Peyer's patch (tissue), 4 donors: Measurements from ENCODE around the gene RXRA.

Experiments used
- POLR2A ChIP-seq, 2 donors: fragments of 450-650 bp; IDR thresholded peaks; one replicate each; pipeline ENCODE4 v1.5.1; 2017; ENCODE audit warnings: antibody characterized with exemption in 2 of 2, mild to moderate bottlenecking in 2 of 2, moderate library complexity in 2 of 2
- TF ChIP-seq, protein P1 (sequence below), 6 experiments: fragments of 450-650 bp in 4 of 6; fragments of 200-600 bp in 2 of 6; sonication (generic) in 1 of 6; IDR thresholded peaks; one replicate each; pipeline ENCODE4 v1.5.1; 2017 to 2019; ENCODE audit warnings: antibody characterized with exemption in 6 of 6, mild to moderate bottlenecking in 3 of 6, moderate library complexity in 1 of 6

GRCh38 chr9:134375430-134376385 is 49.5 kb downstream of the RXRA start:
- TF ChIP-seq, protein P1, sequence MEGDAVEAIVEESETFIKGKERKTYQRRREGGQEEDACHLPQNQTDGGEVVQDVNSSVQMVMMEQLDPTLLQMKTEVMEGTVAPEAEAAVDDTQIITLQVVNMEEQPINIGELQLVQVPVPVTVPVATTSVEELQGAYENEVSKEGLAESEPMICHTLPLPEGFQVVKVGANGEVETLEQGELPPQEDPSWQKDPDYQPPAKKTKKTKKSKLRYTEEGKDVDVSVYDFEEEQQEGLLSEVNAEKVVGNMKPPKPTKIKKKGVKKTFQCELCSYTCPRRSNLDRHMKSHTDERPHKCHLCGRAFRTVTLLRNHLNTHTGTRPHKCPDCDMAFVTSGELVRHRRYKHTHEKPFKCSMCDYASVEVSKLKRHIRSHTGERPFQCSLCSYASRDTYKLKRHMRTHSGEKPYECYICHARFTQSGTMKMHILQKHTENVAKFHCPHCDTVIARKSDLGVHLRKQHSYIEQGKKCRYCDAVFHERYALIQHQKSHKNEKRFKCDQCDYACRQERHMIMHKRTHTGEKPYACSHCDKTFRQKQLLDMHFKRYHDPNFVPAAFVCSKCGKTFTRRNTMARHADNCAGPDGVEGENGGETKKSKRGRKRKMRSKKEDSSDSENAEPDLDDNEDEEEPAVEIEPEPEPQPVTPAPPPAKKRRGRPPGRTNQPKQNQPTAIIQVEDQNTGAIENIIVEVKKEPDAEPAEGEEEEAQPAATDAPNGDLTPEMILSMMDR (IDR thresholded peaks at IDR 0.05) = no peak
- TF ChIP-seq POLR2A (IDR thresholded peaks at IDR 0.05) = no peak
